HepG2 (cell line): ENCODE results near the gene HDAC5. TPM values are rescaled to one million over a fixed set of nuclear protein-coding genes. Genes with fewer than 3 reads are reported as not detected.

Experiments
- ARNT2 ChIP-seq: sonication (generic); formaldehyde crosslinking; IDR thresholded peaks from 2 replicates; pipeline ENCODE4 v1.8.0; 2022; ENCODE audit warnings: mild to moderate bottlenecking, low read depth, missing genetic modification reagents, moderate library complexity
- CCAR2 ChIP-seq: fragments of 200-400 bp; formaldehyde crosslinking; optimal IDR thresholded peaks from 2 replicates; pipeline ENCODE3; 2018; ENCODE audit warnings: low read depth, mild to moderate bottlenecking, low read length, moderate library complexity
- KDM5B ChIP-seq: sonication (generic); formaldehyde crosslinking; IDR thresholded peaks from 2 replicates; pipeline ENCODE4 v1.4.0; 2020; ENCODE audit warnings: missing genetic modification reagents, mild to moderate bottlenecking, borderline replicate concordance
- MAFG ChIP-seq: sonication (generic); formaldehyde crosslinking; IDR thresholded peaks from 2 replicates; pipeline ENCODE4 v1.5.1; 2020; ENCODE audit warnings: mild to moderate bottlenecking, missing genetic modification reagents
- MLLT10 ChIP-seq: sonication (generic); formaldehyde crosslinking; IDR thresholded peaks from 2 replicates; pipeline ENCODE4 v1.4.0; 2020; ENCODE audit warnings: missing genetic modification reagents
- NR2C2 ChIP-seq: sonication (generic); formaldehyde crosslinking; IDR thresholded peaks from 2 replicates; pipeline ENCODE4 v1.4.0; 2020; ENCODE audit warnings: missing genetic modification reagents, mild to moderate bottlenecking, moderate library complexity, borderline replicate concordance
- SMAD9 ChIP-seq: sonication (generic); formaldehyde crosslinking; IDR thresholded peaks from 2 replicates; pipeline ENCODE4 v1.5.1; 2020; ENCODE audit warnings: mild to moderate bottlenecking, missing genetic modification reagents
- SRSF9 ChIP-seq: fragments of 200-400 bp; formaldehyde crosslinking; IDR thresholded peaks from 2 replicates; pipeline ENCODE4 v1.6.1; 2018; ENCODE audit warnings: borderline replicate concordance, mild to moderate bottlenecking, low read depth, low read length; ENCODE audit not compliant: insufficient read depth, poor library complexity, severe bottlenecking
- ZFP36L2 ChIP-seq: sonication (generic); formaldehyde crosslinking; IDR thresholded peaks from 2 replicates; pipeline ENCODE4 v1.4.0; 2020; ENCODE audit warnings: missing genetic modification reagents
- ZNF768 ChIP-seq: sonication (generic); formaldehyde crosslinking; IDR thresholded peaks from 2 replicates; pipeline ENCODE4 v1.4.0; 2020; ENCODE audit warnings: missing genetic modification reagents
- ZNF772 ChIP-seq: sonication (generic); formaldehyde crosslinking; IDR thresholded peaks from 2 replicates; pipeline ENCODE4 v1.5.0; 2020; ENCODE audit warnings: mild to moderate bottlenecking, missing genetic modification reagents
- ZNF781 ChIP-seq: sonication (generic); formaldehyde crosslinking; IDR thresholded peaks from 2 replicates; pipeline ENCODE4 v1.5.1; 2020; ENCODE audit warnings: borderline replicate concordance, mild to moderate bottlenecking, missing genetic modification reagents; ENCODE audit errors: not compliant biosample characterization
- polyA plus RNA-seq, 8 experiments: library from polyadenylated mRNA; depleted of rRNA in 3 of 8; stranded (reverse) in 7 of 8; unstranded in 1 of 8; fragments of >200 nt; fragmentation: Illumina TruSeq in 4 of 8; extraction: Trizol in 4 of 8; gene quantifications; 2 replicates each; pipeline versions ENCODE4 v1.2.1 to v1.2.3, GENCODE V29; 2011 to 2016; ENCODE audit warnings: low read depth in 4 of 8, missing spikeins in 1 of 8, mixed read lengths in 1 of 8; ENCODE audit not compliant: insufficient read depth in 1 of 8
- total RNA-seq, 5 experiments: library from RNA; depleted of rRNA; stranded (reverse); fragments of >200 nt; fragmentation: Illumina TruSeq; extraction: Trizol; gene quantifications; 2 replicates each; pipeline ENCODE4 v1.2.3, GENCODE V29; 2016; ENCODE audit warnings: low read depth in 1 of 5
- TF ChIP-seq, protein P1 (sequence below): sonication (generic); formaldehyde crosslinking; IDR thresholded peaks from 2 replicates; pipeline ENCODE4 v1.8.0; 2022; ENCODE audit warnings: missing genetic modification reagents, mild to moderate bottlenecking, borderline replicate concordance
- TF ChIP-seq, protein P2 (sequence below): sonication (generic); formaldehyde crosslinking; IDR thresholded peaks from 2 replicates; pipeline ENCODE4 v1.5.0; 2020; ENCODE audit warnings: mild to moderate bottlenecking, missing genetic modification reagents, moderate library complexity
- TF ChIP-seq, protein P3 (sequence below): sonication (generic); formaldehyde crosslinking; IDR thresholded peaks from 2 replicates; pipeline ENCODE4 v1.4.0; 2020; ENCODE audit warnings: low read depth, mild to moderate bottlenecking, missing genetic modification reagents
- TF ChIP-seq, protein P4 (sequence below): sonication (generic); formaldehyde crosslinking; IDR thresholded peaks from 2 replicates; pipeline ENCODE4 v1.5.0; 2020; ENCODE audit warnings: missing genetic modification reagents
- TF ChIP-seq, protein P5 (sequence below): sonication (generic); formaldehyde crosslinking; IDR thresholded peaks from 2 replicates; pipeline ENCODE4 v1.8.1; 2023; ENCODE audit warnings: missing genetic modification reagents, inconsistent platforms, borderline replicate concordance
- TF ChIP-seq, protein P6 (sequence below): sonication (generic); formaldehyde crosslinking; IDR thresholded peaks from 2 replicates; pipeline ENCODE4 v1.4.0; 2020; ENCODE audit warnings: missing genetic modification reagents

HDAC5 gene
- total and polyA plus RNA-seq, 2 of the 13 experiments (the other 11 are each of a cell fraction or from before 2014, with no cell fraction given) = 46.4 to 85.4 TPM

DNA sequence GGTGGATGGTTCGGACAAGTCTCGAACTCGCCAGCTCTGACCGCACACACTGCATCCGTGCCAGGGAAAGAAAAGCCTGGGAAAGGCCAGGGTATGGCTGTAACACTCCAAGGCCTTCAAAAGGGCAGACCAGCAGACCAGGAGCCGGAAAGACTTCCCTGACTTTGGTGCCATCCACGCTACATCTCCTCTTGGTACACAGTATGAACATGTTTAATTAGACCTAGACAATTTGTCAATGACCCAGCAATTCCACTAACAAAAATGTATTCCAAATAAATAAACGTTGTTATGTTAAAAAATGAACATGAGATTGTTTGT is 637 bp upstream of the HDAC5 start (continued):
- TF ChIP-seq, protein P1, sequence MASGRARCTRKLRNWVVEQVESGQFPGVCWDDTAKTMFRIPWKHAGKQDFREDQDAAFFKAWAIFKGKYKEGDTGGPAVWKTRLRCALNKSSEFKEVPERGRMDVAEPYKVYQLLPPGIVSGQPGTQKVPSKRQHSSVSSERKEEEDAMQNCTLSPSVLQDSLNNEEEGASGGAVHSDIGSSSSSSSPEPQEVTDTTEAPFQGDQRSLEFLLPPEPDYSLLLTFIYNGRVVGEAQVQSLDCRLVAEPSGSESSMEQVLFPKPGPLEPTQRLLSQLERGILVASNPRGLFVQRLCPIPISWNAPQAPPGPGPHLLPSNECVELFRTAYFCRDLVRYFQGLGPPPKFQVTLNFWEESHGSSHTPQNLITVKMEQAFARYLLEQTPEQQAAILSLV (CRISPR knock-in tag) = no peak
- TF ChIP-seq ZNF772 (CRISPR knock-in tag) (0 out of 2 replicates have a peak, but pooled peaks have one; percentile 4), NR2C2 (CRISPR knock-in tag) (no peak), KDM5B (no peak; the same call in none of the 2 replicates), ZFP36L2 (CRISPR knock-in tag) (no peak), SMAD9 (CRISPR knock-in tag) (no peak), MAFG (CRISPR knock-in tag) (no peak), MLLT10 (CRISPR knock-in tag) (no peak), SRSF9 (no peak), ZNF781 (CRISPR knock-in tag) (no peak), CCAR2 (no peak), ARNT2 (CRISPR knock-in tag) (no peak), ZNF768 (no peak)
- TF ChIP-seq, protein P2, sequence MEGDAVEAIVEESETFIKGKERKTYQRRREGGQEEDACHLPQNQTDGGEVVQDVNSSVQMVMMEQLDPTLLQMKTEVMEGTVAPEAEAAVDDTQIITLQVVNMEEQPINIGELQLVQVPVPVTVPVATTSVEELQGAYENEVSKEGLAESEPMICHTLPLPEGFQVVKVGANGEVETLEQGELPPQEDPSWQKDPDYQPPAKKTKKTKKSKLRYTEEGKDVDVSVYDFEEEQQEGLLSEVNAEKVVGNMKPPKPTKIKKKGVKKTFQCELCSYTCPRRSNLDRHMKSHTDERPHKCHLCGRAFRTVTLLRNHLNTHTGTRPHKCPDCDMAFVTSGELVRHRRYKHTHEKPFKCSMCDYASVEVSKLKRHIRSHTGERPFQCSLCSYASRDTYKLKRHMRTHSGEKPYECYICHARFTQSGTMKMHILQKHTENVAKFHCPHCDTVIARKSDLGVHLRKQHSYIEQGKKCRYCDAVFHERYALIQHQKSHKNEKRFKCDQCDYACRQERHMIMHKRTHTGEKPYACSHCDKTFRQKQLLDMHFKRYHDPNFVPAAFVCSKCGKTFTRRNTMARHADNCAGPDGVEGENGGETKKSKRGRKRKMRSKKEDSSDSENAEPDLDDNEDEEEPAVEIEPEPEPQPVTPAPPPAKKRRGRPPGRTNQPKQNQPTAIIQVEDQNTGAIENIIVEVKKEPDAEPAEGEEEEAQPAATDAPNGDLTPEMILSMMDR (CRISPR knock-in tag) = no peak
- TF ChIP-seq, protein P3, sequence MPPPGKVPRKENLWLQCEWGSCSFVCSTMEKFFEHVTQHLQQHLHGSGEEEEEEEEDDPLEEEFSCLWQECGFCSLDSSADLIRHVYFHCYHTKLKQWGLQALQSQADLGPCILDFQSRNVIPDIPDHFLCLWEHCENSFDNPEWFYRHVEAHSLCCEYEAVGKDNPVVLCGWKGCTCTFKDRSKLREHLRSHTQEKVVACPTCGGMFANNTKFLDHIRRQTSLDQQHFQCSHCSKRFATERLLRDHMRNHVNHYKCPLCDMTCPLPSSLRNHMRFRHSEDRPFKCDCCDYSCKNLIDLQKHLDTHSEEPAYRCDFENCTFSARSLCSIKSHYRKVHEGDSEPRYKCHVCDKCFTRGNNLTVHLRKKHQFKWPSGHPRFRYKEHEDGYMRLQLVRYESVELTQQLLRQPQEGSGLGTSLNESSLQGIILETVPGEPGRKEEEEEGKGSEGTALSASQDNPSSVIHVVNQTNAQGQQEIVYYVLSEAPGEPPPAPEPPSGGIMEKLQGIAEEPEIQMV (CRISPR knock-in tag) = no peak
- TF ChIP-seq, protein P4, sequence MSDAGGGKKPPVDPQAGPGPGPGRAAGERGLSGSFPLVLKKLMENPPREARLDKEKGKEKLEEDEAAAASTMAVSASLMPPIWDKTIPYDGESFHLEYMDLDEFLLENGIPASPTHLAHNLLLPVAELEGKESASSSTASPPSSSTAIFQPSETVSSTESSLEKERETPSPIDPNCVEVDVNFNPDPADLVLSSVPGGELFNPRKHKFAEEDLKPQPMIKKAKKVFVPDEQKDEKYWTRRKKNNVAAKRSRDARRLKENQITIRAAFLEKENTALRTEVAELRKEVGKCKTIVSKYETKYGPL (CRISPR knock-in tag) = no peak
- TF ChIP-seq, protein P5, sequence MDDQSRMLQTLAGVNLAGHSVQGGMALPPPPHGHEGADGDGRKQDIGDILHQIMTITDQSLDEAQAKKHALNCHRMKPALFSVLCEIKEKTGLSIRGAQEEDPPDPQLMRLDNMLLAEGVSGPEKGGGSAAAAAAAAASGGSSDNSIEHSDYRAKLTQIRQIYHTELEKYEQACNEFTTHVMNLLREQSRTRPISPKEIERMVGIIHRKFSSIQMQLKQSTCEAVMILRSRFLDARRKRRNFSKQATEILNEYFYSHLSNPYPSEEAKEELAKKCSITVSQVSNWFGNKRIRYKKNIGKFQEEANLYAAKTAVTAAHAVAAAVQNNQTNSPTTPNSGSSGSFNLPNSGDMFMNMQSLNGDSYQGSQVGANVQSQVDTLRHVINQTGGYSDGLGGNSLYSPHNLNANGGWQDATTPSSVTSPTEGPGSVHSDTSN = no peak
- TF ChIP-seq, protein P6, sequence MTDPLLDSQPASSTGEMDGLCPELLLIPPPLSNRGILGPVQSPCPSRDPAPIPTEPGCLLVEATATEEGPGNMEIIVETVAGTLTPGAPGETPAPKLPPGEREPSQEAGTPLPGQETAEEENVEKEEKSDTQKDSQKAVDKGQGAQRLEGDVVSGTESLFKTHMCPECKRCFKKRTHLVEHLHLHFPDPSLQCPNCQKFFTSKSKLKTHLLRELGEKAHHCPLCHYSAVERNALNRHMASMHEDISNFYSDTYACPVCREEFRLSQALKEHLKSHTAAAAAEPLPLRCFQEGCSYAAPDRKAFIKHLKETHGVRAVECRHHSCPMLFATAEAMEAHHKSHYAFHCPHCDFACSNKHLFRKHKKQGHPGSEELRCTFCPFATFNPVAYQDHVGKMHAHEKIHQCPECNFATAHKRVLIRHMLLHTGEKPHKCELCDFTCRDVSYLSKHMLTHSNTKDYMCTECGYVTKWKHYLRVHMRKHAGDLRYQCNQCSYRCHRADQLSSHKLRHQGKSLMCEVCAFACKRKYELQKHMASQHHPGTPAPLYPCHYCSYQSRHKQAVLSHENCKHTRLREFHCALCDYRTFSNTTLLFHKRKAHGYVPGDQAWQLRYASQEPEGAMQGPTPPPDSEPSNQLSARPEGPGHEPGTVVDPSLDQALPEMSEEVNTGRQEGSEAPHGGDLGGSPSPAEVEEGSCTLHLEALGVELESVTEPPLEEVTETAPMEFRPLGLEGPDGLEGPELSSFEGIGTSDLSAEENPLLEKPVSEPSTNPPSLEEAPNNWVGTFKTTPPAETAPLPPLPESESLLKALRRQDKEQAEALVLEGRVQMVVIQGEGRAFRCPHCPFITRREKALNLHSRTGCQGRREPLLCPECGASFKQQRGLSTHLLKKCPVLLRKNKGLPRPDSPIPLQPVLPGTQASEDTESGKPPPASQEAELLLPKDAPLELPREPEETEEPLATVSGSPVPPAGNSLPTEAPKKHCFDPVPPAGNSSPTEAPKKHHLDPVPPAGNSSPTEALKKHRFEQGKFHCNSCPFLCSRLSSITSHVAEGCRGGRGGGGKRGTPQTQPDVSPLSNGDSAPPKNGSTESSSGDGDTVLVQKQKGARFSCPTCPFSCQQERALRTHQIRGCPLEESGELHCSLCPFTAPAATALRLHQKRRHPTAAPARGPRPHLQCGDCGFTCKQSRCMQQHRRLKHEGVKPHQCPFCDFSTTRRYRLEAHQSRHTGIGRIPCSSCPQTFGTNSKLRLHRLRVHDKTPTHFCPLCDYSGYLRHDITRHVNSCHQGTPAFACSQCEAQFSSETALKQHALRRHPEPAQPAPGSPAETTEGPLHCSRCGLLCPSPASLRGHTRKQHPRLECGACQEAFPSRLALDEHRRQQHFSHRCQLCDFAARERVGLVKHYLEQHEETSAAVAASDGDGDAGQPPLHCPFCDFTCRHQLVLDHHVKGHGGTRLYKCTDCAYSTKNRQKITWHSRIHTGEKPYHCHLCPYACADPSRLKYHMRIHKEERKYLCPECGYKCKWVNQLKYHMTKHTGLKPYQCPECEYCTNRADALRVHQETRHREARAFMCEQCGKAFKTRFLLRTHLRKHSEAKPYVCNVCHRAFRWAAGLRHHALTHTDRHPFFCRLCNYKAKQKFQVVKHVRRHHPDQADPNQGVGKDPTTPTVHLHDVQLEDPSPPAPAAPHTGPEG = no peak
